A673 (cell line): ENCODE data around the gene SSTR5. TPM values are rescaled to one million over a fixed set of nuclear protein-coding genes. Genes with fewer than 3 reads are reported as not detected.

Experiments used
- BruUV-seq: library from RNA; stranded (reverse); fragments of 400-500 nt; replicated peaks from 2 replicates; lab custom pipeline; 2021; lab: Mats Ljungman, UMichigan
- CTCF ChIA-PET: fragments of 300-600 bp; sonication (Branson Sonifier 250); formaldehyde crosslinking; loops from one replicate; lab custom pipeline; 2022; ENCODE audit warnings: antibody characterized with exemption; lab: Charles Lee
- POLR2A ChIA-PET: fragments of 300-600 bp; sonication (Branson Sonifier 250); formaldehyde crosslinking; loops from one replicate; lab custom pipeline; 2022; ENCODE audit warnings: antibody characterized with exemption; ENCODE audit not compliant: low non-redundant PET; lab: Charles Lee
- DNase-seq: peaks from one replicate; pipeline ENCODE4 v3.0.0-alpha.2; 2015; ENCODE audit warnings: low spot score
- H3K27ac ChIP-seq: fragments of 200-600 bp; sonication (generic); 2 replicates; pipeline ENCODE4 v1.5.1; 2016; ENCODE audit warnings: mixed run types, low read depth, mild to moderate bottlenecking, mixed read lengths, antibody characterized with exemption, low read length; ENCODE audit not compliant: poor library complexity, severe bottlenecking
- H3K27me3 ChIP-seq: fragments of 200-600 bp; sonication (generic); replicated peaks from 2 replicates; pipeline ENCODE4 v1.6.1; 2017; ENCODE audit warnings: mixed run types, low read depth, mild to moderate bottlenecking, mixed read lengths, antibody characterized with exemption, low read length; ENCODE audit not compliant: insufficient read depth, poor library complexity
- H3K36me3 ChIP-seq: fragments of 200-600 bp; sonication (generic); 2 replicates; pipeline ENCODE4 v1.6.1; 2016; ENCODE audit warnings: mixed run types, mild to moderate bottlenecking, mixed read lengths, antibody characterized with exemption, low read length; ENCODE audit not compliant: insufficient read depth, poor library complexity, severe bottlenecking
- H3K4me1 ChIP-seq: fragments of 200-600 bp; sonication (generic); 2 replicates; pipeline ENCODE4 v1.6.1; 2017; ENCODE audit warnings: mixed run types, mild to moderate bottlenecking, mixed read lengths, antibody characterized with exemption, low read length; ENCODE audit not compliant: insufficient read depth, poor library complexity, severe bottlenecking
- H3K4me3 ChIP-seq: fragments of 200-600 bp; sonication (generic); 2 replicates; pipeline ENCODE4 v1.5.1; 2016; ENCODE audit warnings: low read depth, mixed run types, mild to moderate bottlenecking, mixed read lengths, low read length; ENCODE audit not compliant: poor library complexity, severe bottlenecking
- H3K9me3 ChIP-seq: fragments of 200-600 bp; sonication (generic); 2 replicates; pipeline ENCODE4 v1.6.1; 2016; ENCODE audit warnings: mixed run types, low read depth, mild to moderate bottlenecking, mixed read lengths, antibody characterized with exemption, low read length; ENCODE audit not compliant: poor library complexity, severe bottlenecking
- CTCF ChIP-seq: fragments of 300-800, 200-600 bp; sonication (generic); conservative IDR thresholded peaks from 2 replicates; pipeline ENCODE4 v1.5.1; 2017; ENCODE audit warnings: low read depth, mild to moderate bottlenecking, antibody characterized with exemption, low read length, moderate library complexity, mixed read lengths
- EZH2 ChIP-seq: fragments of 200-600 bp; sonication (generic); IDR thresholded peaks from 2 replicates; pipeline ENCODE4 v1.6.1; 2017; ENCODE audit warnings: borderline replicate concordance, low read depth, mild to moderate bottlenecking, mixed read lengths, antibody characterized with exemption, low read length; ENCODE audit not compliant: poor library complexity, severe bottlenecking
- intact Hi-C: fragments of 100-400 bp; cut with micrococcal nuclease; formaldehyde crosslinking; loops from one replicate; pipeline ENCODE4 v1.10.0; 2022; ENCODE audit not compliant: unreplicated experiment
- total RNA-seq: library from RNA; stranded (reverse); gene quantifications from 2 replicates; pipeline ENCODE4 v1.2.3, GENCODE V29; 2021

SSTR5 gene
- total RNA-seq, 1 experiment from 2014 or later = not detected

- no TSS peak for BruUV-seq
- ChIA-PET POLR2A (no interaction called here), CTCF (no interaction called here)
- no peak overlapping the region for H3K4me3 ChIP-seq
- no peaks in the 10 kb centered on the region for H3K9me3 ChIP-seq
- peaks cover 24% of the 10 kb centered on the region for H3K4me1 ChIP-seq
- H3K27ac ChIP-seq = no peak overlapping the region
- TF ChIP-seq EZH2 = no peak
- no peak for TF ChIP-seq CTCF
- H3K36me3 ChIP-seq = no peaks in the 10 kb centered on the region
- DNase-seq = no peak
- no peaks in the 10 kb centered on the region for H3K27me3 ChIP-seq
- intact Hi-C loops = no loop called here
Measured at GRCh38 chr16:1047123-1047522, 25.4 kb upstream of the SSTR5 start.

GRCh38 chr16:1047801-1048200, 24.7 kb upstream of the SSTR5 start:
- TF ChIP-seq EZH2 (no peak), CTCF (no peak)
- Histone ChIP-seq H3K36me3 (no peaks in the 10 kb centered on the region), H3K27ac (peak overlapping the region; percentile 19), H3K4me3 (no peak overlapping the region), H3K9me3 (no peaks in the 10 kb centered on the region), H3K27me3 (no peaks in the 10 kb centered on the region), H3K4me1 (peaks cover 22% of the 10 kb centered on the region)
- no peak for DNase-seq
- intact Hi-C loops = no loop called here
- POLR2A ChIA-PET = no interaction called here
- no TSS peak for BruUV-seq
- CTCF ChIA-PET = interaction anchor here (0.6 to 0.8 kb wide), 2 partner anchors 10 to 20 kb away, joined by 7 to 8 read pairs; no protein-coding TSS in a partner anchor

- no peak overlapping the region for H3K4me3 ChIP-seq
- H3K27ac ChIP-seq = peak overlapping the region; percentile 37
- intact Hi-C loops = no loop called here
- no peaks in the 10 kb centered on the region for H3K36me3 ChIP-seq
- H3K4me1 ChIP-seq = peaks cover 18% of the 10 kb centered on the region
- no peaks in the 10 kb centered on the region for H3K9me3 ChIP-seq
- DNase-seq = peak; percentile 92
- no peaks in the 10 kb centered on the region for H3K27me3 ChIP-seq
- POLR2A ChIA-PET = no interaction called here
- no peak for TF ChIP-seq CTCF
- no peak for TF ChIP-seq EZH2
- no TSS peak for BruUV-seq
- CTCF ChIA-PET = interaction anchor here (0.6 to 0.8 kb wide), 2 partner anchors 9 to 19 kb away, joined by 7 to 8 read pairs; no protein-coding TSS in a partner anchor
Measured at GRCh38 chr16:1048442-1049112, 24.0 kb upstream of the SSTR5 start.
